ENCODE data around the gene PSMD1.

DNA sequence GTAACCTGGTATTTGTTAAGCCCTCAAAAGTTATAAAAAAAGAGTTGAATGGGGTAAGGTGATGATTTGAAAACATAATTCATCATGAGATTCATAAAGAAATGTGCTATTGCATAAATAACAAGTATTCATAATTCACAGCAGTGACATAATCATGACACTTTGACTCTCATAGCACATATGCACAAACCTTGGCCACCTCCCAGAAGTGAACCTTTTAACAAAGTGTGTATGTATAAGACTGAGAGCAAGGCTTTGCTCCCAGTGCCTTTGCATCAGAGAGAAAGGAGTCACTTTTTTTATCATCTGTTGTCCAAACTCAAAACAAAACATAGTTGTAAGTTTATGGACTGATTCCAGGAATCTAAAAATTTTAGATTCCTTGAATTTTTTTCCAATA is 83.1 kb downstream of the PSMD1 start:
- TF ChIP-seq, protein P1, sequence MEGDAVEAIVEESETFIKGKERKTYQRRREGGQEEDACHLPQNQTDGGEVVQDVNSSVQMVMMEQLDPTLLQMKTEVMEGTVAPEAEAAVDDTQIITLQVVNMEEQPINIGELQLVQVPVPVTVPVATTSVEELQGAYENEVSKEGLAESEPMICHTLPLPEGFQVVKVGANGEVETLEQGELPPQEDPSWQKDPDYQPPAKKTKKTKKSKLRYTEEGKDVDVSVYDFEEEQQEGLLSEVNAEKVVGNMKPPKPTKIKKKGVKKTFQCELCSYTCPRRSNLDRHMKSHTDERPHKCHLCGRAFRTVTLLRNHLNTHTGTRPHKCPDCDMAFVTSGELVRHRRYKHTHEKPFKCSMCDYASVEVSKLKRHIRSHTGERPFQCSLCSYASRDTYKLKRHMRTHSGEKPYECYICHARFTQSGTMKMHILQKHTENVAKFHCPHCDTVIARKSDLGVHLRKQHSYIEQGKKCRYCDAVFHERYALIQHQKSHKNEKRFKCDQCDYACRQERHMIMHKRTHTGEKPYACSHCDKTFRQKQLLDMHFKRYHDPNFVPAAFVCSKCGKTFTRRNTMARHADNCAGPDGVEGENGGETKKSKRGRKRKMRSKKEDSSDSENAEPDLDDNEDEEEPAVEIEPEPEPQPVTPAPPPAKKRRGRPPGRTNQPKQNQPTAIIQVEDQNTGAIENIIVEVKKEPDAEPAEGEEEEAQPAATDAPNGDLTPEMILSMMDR (optimal IDR thresholded peaks at IDR 0.05 in 1 of 3, IDR thresholded peaks at IDR 0.05 in 1 of 3, conservative IDR thresholded peaks at IDR 0.05 in 1 of 3; ENCODE audit: extremely low read depth in 1 of 3, insufficient read depth in 2 of 3, low read length in 3 of 3), result no peak
- TF ChIP-seq EZH2 (IDR thresholded peaks at IDR 0.05; ENCODE audit: low read length), result no peak
